Endothelial cell of umbilical vein (primary cell): Measurements from ENCODE around the gene SRPK2. TPM values are rescaled to one million over a fixed set of nuclear protein-coding genes. Genes with fewer than 3 reads are reported as not detected.

Experiments
- BruUV-seq: library from RNA; stranded (reverse); fragments of 400-500 nt; replicated peaks from 2 replicates; lab custom pipeline; 2021; lab: Mats Ljungman, UMichigan
- CTCF ChIA-PET: fragments of 300-600, 350-600 bp; sonication (Branson Sonifier 250); formaldehyde crosslinking; loops from one replicate; lab custom pipeline; 2021; ENCODE audit warnings: antibody characterized with exemption, inconsistent platforms; lab: Charles Lee
- POLR2A ChIA-PET: fragments of 300-600, 350-600 bp; sonication (Branson Sonifier 250); formaldehyde crosslinking; loops from one replicate; lab custom pipeline; 2021; ENCODE audit warnings: antibody characterized with exemption, inconsistent platforms; lab: Charles Lee
- DNase-seq: peaks from one replicate; pipeline ENCODE4 v3.0.0-alpha.2; 2011; ENCODE audit warnings: low read depth, low spot score
- FAIRE-seq: peaks from 2 replicates; lab custom pipeline; 2011; peaks lifted over from hg19 to GRCh38; lab: Jason Lieb, UNC
- H2AFZ ChIP-seq: 2 replicates; pipeline ENCODE4 v1.6.0; 2012; ENCODE audit warnings: low read depth, low read length, control low read depth, inconsistent platforms
- H3K27ac ChIP-seq: 2 replicates; pipeline ENCODE4 v1.5.1; 2011; ENCODE audit warnings: low read depth, mild to moderate bottlenecking, control low read depth, low read length, moderate library complexity; ENCODE audit not compliant: insufficient read depth
- H3K27me3 ChIP-seq, 2 experiments: 2 replicates each; pipeline versions ENCODE4 v1.6.0 to v1.6.1; 2011; ENCODE audit warnings: low read length in 2 of 2, mixed read lengths in 1 of 2; ENCODE audit not compliant: control insufficient read depth in 2 of 2, insufficient read depth in 2 of 2
- H3K36me3 ChIP-seq, 2 experiments: 2 replicates in 1 of 2; 3 replicates in 1 of 2; pipeline ENCODE4 v1.5.1; 2011; ENCODE audit warnings: low read length in 2 of 2, mild to moderate bottlenecking in 1 of 2, moderate library complexity in 1 of 2; ENCODE audit not compliant: control insufficient read depth in 2 of 2, insufficient read depth in 2 of 2; ENCODE audit errors: extremely low read depth in 1 of 2
- H3K4me1 ChIP-seq: 3 replicates; pipeline ENCODE4 v1.5.1; 2011; ENCODE audit warnings: mild to moderate bottlenecking, low read length; ENCODE audit not compliant: control insufficient read depth, insufficient read depth; ENCODE audit errors: extremely low read depth
- H3K4me2 ChIP-seq: 2 replicates; pipeline ENCODE4 v1.6.1; 2011; ENCODE audit warnings: low read length, control low read depth, mixed read lengths; ENCODE audit not compliant: insufficient read depth
- H3K4me3 ChIP-seq, 3 experiments: fragments of 200-600 bp in 1 of 3; sonication (generic), shearing (Covaris generic) in 1 of 3; replicated peaks in 1 of 3; 2 replicates each; pipeline ENCODE4 v1.5.1; 2011 to 2016; ENCODE audit warnings: control low read depth in 3 of 3, low read length in 3 of 3, mild to moderate bottlenecking in 2 of 3, inconsistent platforms in 1 of 3, low read depth in 1 of 3, moderate library complexity in 1 of 3; ENCODE audit not compliant: insufficient read depth in 1 of 3
- H3K79me2 ChIP-seq: 2 replicates; pipeline ENCODE4 v1.6.0; 2012; ENCODE audit warnings: low read length, inconsistent platforms; ENCODE audit not compliant: control insufficient read depth, insufficient read depth
- H3K9ac ChIP-seq: replicated peaks from 2 replicates; pipeline ENCODE3; 2011; ENCODE audit warnings: low read length, control low read depth; ENCODE audit not compliant: insufficient read depth; ENCODE audit errors: extremely low read depth
- H3K9me1 ChIP-seq: replicated peaks from 3 replicates; pipeline ENCODE4 v1.6.0; 2011; ENCODE audit warnings: mild to moderate bottlenecking, low read length; ENCODE audit not compliant: control insufficient read depth, insufficient read depth; ENCODE audit errors: extremely low read depth
- H3K9me3 ChIP-seq: replicated peaks from 2 replicates; pipeline ENCODE4 v1.5.1; 2012; ENCODE audit warnings: low read length, inconsistent platforms; ENCODE audit not compliant: control insufficient read depth, insufficient read depth
- H4K20me1 ChIP-seq: replicated peaks from 2 replicates; pipeline ENCODE3; 2011; ENCODE audit warnings: mild to moderate bottlenecking, low read length; ENCODE audit not compliant: control insufficient read depth, insufficient read depth; ENCODE audit errors: extremely low read depth
- EZH2 ChIP-seq: IDR thresholded peaks from 2 replicates; pipeline ENCODE4 v1.6.1; 2012; ENCODE audit warnings: borderline replicate concordance, low read depth, mild to moderate bottlenecking, moderate library complexity, low read length, inconsistent platforms; ENCODE audit not compliant: severe bottlenecking
- FOS ChIP-seq: IDR thresholded peaks from 2 replicates; pipeline ENCODE4 v1.6.1; 2011; ENCODE audit warnings: mild to moderate bottlenecking, low read length, moderate library complexity, borderline replicate concordance; ENCODE audit not compliant: insufficient read depth
- GATA2 ChIP-seq: IDR thresholded peaks from 2 replicates; pipeline ENCODE4 v1.7.0; 2011; ENCODE audit warnings: low read depth, mild to moderate bottlenecking, moderate library complexity, mixed read lengths, low read length; ENCODE audit not compliant: insufficient read length, insufficient read depth
- JUN ChIP-seq: IDR thresholded peaks from 2 replicates; pipeline ENCODE4 v1.6.1; 2011; ENCODE audit warnings: borderline replicate concordance, low read depth; ENCODE audit not compliant: insufficient read length, insufficient read depth
- MYC ChIP-seq: IDR thresholded peaks from one replicate; pipeline ENCODE4 v1.6.1; 2011; ENCODE audit warnings: mild to moderate bottlenecking, low read depth, low read length
- POLR2A ChIP-seq: IDR thresholded peaks from 2 replicates; pipeline ENCODE4 v1.6.1; 2012; ENCODE audit warnings: low read depth, mild to moderate bottlenecking, control low read depth, low read length
- POLR2AphosphoS5 ChIP-seq: IDR thresholded peaks from 2 replicates; pipeline ENCODE4 v1.6.1; 2012; ENCODE audit warnings: low read depth, mild to moderate bottlenecking, control low read depth, low read length, moderate library complexity; ENCODE audit not compliant: insufficient read depth
- dilution Hi-C: fragments of 300-500 bp; cut with MboI; formaldehyde crosslinking; loops from one replicate; pipeline ENCODE4 v1.15.0; 2019; ENCODE audit warnings: low sequenced_read_pairs; ENCODE audit not compliant: extremely low pct_ligation_motif_present
- intact Hi-C: fragments of 100-400 bp; cut with micrococcal nuclease; formaldehyde crosslinking; loops from one replicate; pipeline ENCODE4 v1.10.0; 2022
- polyA plus RNA-seq, 4 experiments: library from polyadenylated mRNA; depleted of rRNA in 3 of 4; stranded (reverse) in 3 of 4; unstranded in 1 of 4; fragments of >200 nt; gene quantifications; 2 replicates each; pipeline versions ENCODE4 v1.2.1 to v1.2.3, GENCODE V29; 2011 to 2012; ENCODE audit warnings: missing spikeins in 1 of 4
- total RNA-seq: library from RNA; stranded (reverse); gene quantifications from 2 replicates; pipeline ENCODE4 v1.2.3, GENCODE V29; 2021
- TF ChIP-seq, protein P1 (sequence below): IDR thresholded peaks from 2 replicates; pipeline ENCODE4 v1.6.1; 2011; ENCODE audit not compliant: insufficient read depth, insufficient read length
- TF ChIP-seq, protein P2 (sequence below), 2 donors: IDR thresholded peaks; 1 replicate in 1 of 2; 2 replicates in 1 of 2; pipeline ENCODE4 v1.5.1; 2011; ENCODE audit warnings: low read length in 2 of 2, mild to moderate bottlenecking in 2 of 2, moderate library complexity in 2 of 2, control low read depth in 1 of 2, inconsistent platforms in 1 of 2, low read depth in 1 of 2; ENCODE audit not compliant: insufficient read depth in 1 of 2; ENCODE audit errors: extremely low read depth in 1 of 2

The SRPK2 gene
- total and polyA plus RNA-seq, 2 donors (not counting 3 experiments of a cell fraction or from before 2014, with no cell fraction given): 13.4 to 55.2 TPM

DNA sequence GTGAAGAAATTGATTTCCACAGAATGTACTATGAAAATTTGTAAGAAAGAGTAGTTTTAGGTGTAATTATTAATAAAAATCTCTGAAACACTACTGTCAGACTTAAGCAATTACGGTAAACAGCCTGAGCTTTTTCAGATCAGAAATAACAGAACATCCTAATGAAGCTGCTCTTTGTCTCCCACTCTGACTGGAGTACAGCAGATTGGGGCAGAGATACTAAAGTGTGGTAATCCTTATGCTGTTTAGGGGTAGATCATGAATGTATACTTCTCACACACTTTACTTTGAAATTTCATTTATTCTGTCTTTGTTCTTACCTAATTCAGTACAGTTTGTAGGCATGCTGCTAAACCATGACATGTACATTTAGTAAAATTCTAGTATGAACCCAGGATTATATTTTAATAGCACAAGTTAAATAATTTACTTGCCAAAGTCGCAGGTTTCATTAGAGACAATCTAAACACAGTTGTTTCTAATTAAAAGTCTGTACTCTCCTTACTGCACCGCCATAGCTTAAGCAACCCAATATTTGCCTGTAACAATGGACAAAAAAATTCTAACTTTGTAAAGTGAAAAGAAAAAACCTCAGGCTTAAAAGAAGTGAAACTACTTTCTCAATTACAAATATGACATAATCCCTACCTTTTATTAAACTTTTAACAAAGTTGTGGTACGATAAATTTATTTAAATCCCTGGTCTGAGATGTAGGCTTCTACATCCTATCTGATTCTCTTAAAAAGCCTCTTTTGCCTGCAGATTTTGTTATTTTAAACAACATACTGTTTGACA is 286.0 kb downstream of the SRPK2 start:
- Histone ChIP-seq H2AFZ (no peak overlapping the region), H3K9ac (no peak overlapping the region), H3K36me3 (peaks cover 11 to 30% of the 10 kb centered on the region in 2 experiments), H3K79me2 (peaks cover 11% of the 10 kb centered on the region), H3K9me1 (no peaks in the 10 kb centered on the region), H3K4me1 (peaks cover 11% of the 10 kb centered on the region), H3K9me3 (no peaks in the 10 kb centered on the region), H4K20me1 (no peaks in the 10 kb centered on the region), H3K27ac (no peak overlapping the region), H3K4me3 (no peak overlapping the region), H3K27me3 (no peaks in the 10 kb centered on the region), H3K4me2 (no peak overlapping the region)
- FAIRE-seq (no peak), DNase-seq (no peak)
- ChIA-PET POLR2A (interaction anchor here (0.6 kb wide), 2 partner anchors 18 to 47 kb away, joined by 3 read pairs; no protein-coding TSS in a partner anchor), CTCF (interaction anchor here (1.0 kb wide), 1 partner anchor 12 kb away, joined by 3 read pairs; no protein-coding TSS in a partner anchor)
- TF ChIP-seq EZH2 (no peak), POLR2AphosphoS5 (no peak), FOS (no peak), MYC (no peak), GATA2 (no peak), JUN (no peak), POLR2A (no peak)
- TF ChIP-seq, protein P1, sequence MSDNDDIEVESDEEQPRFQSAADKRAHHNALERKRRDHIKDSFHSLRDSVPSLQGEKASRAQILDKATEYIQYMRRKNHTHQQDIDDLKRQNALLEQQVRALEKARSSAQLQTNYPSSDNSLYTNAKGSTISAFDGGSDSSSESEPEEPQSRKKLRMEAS: no peak
- TF ChIP-seq, protein P2, sequence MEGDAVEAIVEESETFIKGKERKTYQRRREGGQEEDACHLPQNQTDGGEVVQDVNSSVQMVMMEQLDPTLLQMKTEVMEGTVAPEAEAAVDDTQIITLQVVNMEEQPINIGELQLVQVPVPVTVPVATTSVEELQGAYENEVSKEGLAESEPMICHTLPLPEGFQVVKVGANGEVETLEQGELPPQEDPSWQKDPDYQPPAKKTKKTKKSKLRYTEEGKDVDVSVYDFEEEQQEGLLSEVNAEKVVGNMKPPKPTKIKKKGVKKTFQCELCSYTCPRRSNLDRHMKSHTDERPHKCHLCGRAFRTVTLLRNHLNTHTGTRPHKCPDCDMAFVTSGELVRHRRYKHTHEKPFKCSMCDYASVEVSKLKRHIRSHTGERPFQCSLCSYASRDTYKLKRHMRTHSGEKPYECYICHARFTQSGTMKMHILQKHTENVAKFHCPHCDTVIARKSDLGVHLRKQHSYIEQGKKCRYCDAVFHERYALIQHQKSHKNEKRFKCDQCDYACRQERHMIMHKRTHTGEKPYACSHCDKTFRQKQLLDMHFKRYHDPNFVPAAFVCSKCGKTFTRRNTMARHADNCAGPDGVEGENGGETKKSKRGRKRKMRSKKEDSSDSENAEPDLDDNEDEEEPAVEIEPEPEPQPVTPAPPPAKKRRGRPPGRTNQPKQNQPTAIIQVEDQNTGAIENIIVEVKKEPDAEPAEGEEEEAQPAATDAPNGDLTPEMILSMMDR (IDR thresholded peaks at IDR 0.05; ENCODE audit: extremely low read depth in 1 of 2, insufficient read depth in 1 of 2, low read depth in 1 of 2, low read length in 2 of 2): no peak
- dilution Hi-C loops: no loop called here
- intact Hi-C loops: loop anchor here (5.0 kb wide), 1 partner anchor 180 kb away; no protein-coding TSS in a partner anchor
- BruUV-seq: no TSS peak
